COLO829 (cell line): ENCODE measurements around the gene SLCO4A1.

Source experiments
- DNase-seq: peaks from one replicate; pipeline ENCODE4 v3.0.0; 2012; ENCODE audit warnings: low spot score

The SLCO4A1 gene

GRCh38 chr20:62606551-62607201 lies 35.6 kb upstream of the SLCO4A1 start:
- no peak for DNase-seq

DNA sequence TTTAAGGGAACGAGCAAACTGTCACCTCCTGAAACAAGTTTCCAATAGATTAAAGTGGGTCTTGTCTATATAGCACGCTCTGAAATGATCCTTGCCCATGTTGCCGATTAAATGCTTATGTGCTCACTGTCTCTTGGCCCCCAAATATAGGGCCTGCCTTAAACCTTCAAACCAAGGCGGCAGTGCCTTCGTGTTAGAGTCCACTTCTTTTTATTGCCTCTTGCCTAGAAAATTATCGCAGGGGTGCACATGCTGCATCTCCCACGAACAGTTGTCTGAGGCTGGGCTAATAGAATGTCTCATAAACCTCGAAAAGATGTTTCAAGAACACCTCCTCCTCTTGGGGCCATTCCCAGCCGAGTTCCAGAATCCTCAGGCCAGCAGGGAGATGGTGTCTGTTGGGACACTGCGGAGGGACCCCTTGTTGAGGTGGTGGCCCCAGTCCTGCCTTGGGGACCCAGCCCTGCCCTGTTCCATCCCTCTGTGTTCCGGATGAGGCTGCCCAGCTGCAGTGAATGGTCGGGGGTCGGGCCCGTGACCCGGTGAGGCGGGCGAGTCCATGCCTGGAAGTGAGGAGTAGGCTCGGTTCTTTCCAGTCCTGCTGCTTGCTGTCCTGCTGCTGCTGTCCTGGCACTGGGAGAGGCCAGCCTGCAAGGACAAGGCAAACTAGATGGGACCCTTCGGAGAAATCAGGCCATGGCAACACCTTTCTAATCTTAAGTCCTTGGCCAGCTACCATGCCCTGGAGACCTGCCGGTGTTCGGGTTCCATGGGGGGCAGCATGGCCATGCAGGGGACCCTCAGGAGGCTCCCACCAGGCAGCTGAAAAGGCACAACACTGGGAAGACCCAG lies 34.7 kb upstream of the SLCO4A1 start:
- DNase-seq = no peak

DNA sequence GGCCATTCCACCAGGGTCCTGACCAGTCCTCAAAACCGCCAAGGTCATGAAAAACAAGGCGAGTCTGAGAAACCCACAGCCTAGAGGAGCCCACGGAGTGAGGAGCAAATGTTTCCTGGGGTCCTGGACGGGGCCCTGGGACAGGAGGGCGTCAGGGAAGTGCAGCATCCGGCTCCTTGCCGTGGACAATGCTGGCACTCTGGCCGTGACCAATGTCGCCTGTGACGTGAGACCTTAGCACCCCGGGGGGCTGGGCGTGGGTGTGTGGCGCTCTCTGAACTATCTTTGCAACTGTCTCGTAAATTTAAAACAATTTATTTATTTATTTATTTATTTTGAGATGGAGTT lies 34.1 kb upstream of the SLCO4A1 start:
- no peak for DNase-seq

- no peak for DNase-seq
These were observed 33.0 kb upstream of the SLCO4A1 start for GRCh38 chr20:62609279-62609720.

DNA sequence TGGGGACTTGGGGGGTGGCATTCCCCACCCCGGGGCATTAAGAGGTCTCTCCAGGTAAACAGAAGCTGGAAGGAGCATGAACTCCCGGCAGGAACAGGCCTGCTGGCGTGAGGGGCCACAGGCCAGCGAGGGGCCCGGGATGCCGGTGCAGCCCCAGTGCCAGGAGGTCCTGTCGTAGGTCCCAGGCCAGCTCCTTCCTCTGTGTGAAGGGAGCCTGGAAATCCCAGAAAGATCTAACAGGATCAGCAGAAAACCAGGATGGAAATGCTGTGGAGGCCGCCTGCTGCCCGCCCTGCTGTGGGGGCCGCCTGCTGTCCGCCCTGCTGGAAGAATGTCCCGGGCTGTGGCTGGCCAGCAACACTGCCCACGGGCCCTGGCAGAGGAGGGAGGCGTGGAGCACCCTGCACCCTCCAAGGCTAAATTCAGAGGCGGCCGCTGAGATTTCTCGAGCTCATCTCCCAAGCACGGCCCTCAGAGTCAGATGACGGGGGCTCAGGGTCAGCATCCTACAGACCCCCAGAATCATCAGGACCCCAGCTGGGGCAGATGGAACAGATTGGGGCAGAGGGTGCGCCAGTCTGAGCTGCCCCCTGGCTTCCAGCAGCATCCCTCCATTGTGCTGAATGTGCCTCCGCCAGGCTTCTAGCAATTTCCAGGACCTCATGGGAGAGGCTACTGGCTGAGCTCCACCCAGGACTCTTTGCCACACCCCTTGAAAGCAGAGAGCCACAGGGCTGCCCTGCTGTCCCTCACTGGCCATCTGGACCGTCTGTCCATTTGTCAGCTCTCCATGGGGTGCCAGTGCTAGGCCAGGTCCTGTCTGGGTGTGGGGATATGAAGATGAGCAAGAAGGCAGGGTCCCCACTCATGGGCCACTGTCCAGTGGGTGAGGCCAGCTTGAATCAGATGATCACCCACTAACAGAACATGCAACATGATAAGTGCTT lies 32.2 kb upstream of the SLCO4A1 start:
- DNase-seq = no peak

GRCh38 chr20:62611012-62611411 lies 31.3 kb upstream of the SLCO4A1 start:
- no peak for DNase-seq

DNA sequence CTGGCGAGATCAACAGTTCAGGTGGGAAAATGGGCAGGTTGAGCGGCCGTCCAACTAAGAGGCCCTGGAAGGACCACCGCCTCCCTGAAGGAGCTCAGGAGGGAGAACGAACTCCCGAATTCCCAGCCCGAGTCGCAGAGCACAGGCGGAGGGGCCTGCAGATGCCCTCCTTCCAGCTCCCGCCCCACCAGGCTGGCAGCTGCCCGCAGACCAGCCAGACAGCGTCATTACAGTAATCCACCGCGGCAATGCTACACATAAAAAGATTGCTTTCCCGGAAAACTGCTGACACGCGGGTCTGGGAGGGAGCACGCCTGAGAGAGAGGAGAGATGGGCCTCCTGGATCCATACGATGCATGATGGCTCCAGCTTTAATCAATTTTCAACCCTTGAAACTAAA lies 30.5 kb upstream of the SLCO4A1 start:
- no peak for DNase-seq

DNA sequence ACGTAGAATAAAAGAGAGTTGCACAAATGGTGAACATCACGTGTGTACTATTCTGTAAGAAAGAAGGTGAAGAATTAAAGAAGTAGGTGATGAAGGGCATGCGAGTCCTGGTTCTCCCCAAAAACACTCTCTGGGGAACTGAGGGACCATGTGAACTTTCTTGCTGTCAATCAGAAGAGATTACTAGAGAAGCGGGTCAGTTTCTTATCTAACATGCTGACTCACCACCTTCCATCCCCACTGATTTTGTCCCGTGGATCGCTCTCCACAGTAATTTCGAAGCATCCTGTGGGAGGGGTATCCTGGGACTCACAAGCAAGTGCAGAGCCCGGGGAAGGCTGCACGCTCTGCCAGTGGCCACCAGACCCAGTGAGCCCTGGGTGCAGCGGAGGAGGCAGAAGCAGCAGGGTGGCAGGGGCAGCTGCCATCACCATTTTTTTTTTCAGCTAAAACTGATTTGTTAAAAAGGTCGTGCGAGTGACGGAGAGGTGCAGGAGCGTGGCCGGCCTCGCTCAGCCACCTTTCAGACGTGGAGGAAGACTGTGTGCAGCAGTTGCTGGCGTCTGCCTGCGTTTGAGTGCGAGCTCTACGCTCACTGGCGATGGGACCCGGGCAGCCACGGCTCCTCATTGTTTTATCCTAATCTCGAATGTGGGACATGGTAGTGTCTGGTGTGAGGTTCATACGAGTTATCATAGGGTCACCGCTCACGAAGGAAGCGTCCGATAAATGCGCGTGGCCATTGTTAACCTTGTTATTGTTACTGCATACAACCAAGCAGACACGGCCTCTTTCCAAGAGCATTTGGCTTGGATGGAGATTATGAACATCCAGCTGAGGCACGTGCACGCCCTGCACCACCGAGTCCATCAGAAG lies 28.0 kb upstream of the SLCO4A1 start:
- DNase-seq = no peak

DNA sequence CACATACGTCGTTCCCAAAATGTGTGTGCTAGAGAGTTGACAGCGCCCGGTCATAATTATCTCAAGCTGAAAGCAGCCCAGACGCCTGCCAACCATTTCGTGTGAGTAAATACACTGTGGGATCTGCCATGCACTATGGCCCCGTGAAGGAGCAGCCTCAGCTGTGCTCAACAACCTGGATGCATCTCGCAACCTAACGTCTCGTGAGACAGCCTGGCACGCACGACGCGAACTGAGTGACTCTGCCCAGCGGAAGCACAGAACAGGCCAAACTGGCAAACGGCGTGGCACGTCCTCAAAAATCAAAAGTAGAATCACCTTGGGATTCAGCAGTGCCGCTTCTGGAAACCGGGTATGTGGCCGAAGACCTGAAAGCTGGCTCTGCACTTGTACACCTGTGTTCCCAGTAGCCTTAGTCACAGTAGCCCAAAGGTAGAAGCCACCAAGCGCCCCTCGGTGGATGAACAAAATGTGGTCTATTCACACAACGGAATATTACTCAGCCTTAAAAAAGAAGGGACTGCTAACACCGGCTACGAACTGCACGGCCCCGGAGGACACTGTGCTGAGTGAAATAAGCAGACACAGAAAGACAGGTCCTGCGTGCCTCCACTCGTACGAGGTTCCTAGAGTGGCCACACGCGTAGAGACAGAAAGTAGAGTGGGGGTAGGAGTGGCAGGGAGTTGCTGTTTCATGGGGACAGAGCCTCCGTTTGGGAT lies 27.2 kb upstream of the SLCO4A1 start:
- no peak for DNase-seq

DNA sequence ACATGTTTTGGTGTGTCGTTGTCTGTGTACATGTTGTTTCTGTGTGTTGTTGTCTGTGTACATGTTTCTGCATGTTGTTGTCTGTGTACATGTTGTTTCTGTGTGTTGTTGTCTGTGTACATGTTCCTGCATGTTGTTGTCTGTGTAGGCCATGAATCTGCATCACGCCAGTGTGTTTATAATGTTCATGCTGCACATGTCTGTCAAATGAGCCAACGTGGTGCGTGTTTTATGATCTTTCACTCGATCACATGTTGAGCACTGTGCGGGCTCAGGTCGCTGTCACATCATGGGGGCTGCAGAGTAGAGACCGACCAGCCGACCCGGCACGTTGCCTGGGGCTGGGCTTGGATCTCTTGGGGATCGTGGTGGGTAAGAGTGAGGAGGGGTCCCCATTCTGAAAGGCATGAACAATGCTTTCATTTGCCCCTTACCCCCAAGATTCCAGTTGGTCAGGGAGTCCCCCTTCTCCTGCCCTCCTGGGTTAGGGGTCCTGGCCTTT lies 26.5 kb upstream of the SLCO4A1 start:
- DNase-seq = no peak

DNA sequence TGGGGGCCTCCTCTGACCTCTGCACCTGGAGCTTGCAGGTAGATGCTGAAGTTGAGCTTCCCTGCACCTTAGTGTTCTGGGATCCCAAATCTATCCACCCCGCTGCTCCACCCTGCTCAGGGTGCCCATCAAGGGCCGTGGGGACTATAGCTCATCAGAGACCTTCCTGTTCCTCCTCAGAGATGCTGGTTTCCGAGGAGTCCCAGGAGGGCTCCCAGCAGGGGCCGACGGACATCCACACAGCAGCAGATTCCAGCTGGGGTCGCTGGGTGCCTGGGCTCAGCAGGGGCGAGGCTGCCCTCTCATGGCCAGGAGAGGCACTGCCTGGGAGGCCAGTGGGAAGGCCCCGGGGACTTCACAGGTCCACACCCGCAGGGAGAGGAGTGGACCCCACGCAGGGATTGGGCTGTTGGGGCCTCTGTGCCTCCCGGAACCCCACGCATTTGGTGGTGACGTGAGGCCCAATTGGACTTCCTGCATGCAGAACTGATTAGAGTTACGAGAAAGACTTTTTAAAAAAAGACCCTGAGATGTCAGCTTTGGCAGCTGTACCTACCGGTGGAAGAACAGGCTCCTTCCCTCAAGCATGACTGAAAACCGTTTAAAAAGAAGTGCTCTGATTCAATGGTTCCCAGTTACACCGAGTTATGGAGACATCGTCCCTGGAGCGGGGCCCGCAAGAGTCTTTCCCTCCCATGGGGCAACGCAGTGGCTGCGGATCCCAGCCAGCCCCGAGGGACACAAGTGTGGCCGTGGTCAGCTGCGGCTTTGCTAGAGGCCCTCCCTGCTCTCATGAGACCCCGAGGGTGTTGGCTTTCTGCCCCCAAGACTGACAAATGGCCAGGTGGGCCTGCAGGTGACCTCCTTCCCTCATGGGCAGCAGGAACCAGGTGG lies 25.3 kb upstream of the SLCO4A1 start:
- peak; percentile 66 for DNase-seq

DNA sequence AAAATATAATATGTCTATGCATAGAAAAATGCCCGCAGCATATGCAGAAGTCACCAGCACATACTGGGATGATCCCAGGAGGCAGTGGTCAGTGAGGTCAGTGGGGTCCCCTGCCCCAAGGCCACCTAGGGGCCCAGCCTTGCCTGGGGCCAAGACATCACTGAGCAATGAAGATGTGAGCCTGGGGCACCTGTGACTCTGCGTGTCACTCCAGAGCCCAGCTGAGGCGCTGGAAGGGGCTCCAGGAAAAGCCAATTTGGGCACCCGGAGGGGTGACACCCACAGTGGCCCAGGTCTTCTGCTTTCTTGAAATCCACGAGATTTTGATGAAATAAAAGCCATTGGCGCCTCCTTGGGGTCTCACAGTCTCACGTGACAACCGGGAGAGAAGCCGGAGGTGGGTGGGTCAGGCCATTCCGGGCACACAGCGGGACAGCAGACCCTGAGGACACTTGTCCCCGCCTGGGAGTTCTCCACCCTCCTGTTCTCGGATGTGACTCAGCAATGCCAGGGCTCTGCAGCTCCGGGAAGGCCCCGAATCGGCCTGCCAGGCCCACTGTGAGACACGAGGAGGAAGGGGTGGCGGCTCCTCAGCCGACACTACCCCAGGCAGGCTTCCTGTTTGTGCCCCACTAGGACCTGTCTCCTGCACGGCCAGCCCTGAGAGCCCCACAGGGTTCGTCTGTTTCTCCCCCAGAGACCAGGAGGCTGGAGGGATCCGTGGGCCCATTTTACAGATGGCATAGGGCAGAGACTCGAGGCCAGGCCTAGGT lies 24.4 kb upstream of the SLCO4A1 start:
- DNase-seq = no peak

DNA sequence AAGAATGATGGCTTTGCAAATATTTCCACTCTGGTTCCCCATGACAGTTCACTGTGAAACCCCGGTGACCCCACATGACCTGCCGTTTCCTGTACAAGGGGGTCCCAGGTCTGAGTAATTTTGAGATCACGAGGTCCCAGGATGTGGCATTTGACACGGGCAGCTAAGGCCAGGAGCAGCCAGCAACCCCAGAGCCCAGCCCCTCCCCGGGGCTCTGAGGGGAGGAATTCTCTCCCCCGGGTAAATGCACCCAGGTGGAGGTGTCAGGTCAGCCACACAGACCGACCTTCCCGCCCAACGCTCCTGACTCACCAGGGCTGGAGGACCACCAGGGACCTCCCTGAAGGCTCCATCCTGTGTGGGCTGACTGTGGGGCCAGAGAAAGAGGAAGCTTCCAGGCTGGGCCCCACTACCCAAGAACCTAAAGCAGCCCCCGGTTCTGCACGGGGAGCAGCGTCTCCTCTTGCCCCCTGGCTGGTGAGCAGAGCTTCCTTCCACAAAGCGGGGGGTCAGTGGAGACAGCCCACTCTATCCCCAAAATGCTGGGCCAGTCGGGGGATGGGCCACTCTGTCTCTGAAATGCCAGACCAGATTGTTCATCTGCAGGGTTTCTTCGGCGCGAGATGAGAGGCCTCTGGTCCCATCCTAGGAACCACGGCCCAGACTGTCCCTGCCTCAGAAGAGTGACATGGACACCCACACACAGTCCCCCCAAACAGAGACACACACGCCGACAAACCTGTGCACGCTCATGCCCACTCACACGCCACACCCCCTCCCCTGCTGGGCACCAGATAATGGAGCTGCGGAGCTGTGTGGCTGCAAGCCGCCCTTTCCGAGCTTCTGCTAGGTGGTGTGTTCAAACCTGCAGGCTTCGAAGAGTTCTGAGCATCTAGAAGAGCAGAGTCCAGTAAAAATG lies 23.4 kb upstream of the SLCO4A1 start:
- no peak for DNase-seq

- DNase-seq = no peak
These were observed 21.7 kb upstream of the SLCO4A1 start for GRCh38 chr20:62620625-62621024.

DNA sequence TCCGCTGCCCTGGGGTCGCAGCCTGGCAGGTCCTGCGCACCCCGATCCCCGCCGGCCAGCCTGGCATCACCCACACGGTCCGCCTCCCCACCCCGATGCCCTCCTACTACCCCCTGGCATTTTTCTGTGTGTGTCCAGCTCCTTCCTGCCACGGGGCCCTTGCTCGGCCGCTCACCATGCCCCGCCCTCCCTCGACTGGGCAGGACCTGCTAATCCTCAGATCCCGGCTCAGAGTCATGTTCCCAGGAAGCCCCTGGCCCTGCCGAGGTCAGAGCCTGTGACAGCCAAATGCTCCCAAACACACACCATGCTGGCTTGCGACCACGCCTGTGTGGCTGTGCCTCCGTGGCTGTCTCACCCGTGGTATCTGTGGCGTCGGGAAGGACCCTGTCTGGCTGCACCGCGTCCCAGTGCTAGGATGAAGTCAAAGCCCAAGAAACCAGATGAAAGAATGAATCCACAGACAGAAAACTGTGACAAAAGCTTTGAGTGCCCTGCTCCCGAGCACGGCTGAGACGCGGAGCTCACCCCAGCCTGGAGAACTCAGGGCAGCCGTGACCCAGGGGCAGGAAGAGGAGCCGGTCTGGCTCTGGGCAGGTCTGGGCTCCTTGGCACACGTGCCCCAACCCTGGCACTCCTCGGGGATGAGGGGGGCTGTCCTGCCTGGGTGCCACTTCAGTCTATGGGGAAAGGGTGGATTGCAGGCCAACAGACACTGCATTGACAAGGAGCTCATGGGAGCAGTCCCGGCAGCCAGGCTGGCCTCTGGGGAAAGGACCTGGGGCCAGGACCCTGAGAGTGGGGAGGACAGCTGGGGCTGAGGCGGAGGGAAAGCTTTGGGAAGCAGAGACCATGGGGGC lies 20.8 kb upstream of the SLCO4A1 start:
- DNase-seq = no peak

GRCh38 chr20:62622178-62622876 lies 20.0 kb upstream of the SLCO4A1 start:
- DNase-seq = no peak
